HT1080 (cell line): ENCODE measurements around the gene BCAS4. TPM values are rescaled to one million over a fixed set of nuclear protein-coding genes. Genes with fewer than 3 reads are reported as not detected.
"Not testable (repeated sequence)": the region's sequence is repeated elsewhere in the genome, so short reads cannot be mapped to it uniquely, and the experiment has no call there.

ENCODE experiments used
- DNase-seq: peaks from one replicate; pipeline ENCODE4 v3.0.0-alpha.2; 2015; ENCODE audit warnings: low read depth
- polyA plus RNA-seq, 2 experiments: library from polyadenylated mRNA; depleted of rRNA; stranded (reverse); fragments of >200 nt; gene quantifications; 2 replicates each; pipeline ENCODE4 v1.2.3, GENCODE V29; 2015
- total RNA-seq: library from RNA; depleted of rRNA; stranded (reverse); fragments of >200 nt; shearing (Covaris generic); gene quantifications from 2 replicates; pipeline ENCODE4 v1.2.3, GENCODE V29; 2014; rRNA removed

Gene BCAS4
- total RNA-seq: 24.6 and 27.1 TPM in 2 replicates
- 8.6 and 9.6 TPM in 2 replicates for polyA plus RNA-seq (2015; cell fraction: cytosol; rRNA removed)
- polyA plus RNA-seq (2015; cell fraction: nucleus; rRNA removed): 2.8 and 4.4 TPM in 2 replicates

DNA sequence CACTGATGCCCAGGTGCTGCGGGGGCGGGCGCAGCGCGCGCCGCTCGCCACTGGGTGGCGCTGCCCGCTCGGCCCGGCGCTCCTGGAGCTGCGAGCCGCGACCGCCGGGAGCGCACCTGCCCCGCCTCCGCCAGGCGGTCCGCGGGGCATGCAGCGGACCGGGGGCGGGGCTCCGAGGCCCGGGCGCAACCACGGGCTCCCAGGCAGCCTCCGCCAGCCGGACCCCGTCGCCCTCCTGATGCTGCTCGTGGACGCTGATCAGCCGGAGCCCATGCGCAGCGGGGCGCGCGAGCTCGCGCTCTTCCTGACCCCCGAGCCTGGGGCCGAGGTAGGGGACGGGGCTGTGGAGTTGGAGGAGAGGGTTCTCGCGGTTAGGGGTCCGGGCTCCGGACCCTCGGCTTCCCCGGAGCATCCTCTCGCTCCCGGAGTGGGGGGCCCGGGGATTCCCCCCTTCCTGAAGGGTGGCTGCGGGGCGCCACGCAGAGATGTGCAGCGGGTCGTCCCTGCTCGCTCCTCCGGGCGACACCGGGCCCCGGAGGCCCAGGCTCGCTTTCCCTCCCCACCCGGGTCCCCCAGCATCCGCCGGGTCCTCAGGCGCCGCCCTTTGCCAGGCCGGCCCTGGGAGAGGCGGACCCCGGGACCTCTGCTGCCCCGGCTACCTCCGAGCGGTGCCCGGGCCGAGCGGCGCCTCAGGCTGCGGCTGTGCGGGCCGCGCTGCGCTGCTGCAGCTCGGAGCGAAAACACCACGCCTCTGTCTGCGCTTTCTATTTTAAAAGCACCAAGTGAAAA lies at the start of gene BCAS4:
Gene BCAS4 (plus strand): TSS at position 216 of the 789 bp plus-strand sequence. CDS start 23 bp downstream, at position 239.
- peak; percentile 76 for DNase-seq

DNA sequence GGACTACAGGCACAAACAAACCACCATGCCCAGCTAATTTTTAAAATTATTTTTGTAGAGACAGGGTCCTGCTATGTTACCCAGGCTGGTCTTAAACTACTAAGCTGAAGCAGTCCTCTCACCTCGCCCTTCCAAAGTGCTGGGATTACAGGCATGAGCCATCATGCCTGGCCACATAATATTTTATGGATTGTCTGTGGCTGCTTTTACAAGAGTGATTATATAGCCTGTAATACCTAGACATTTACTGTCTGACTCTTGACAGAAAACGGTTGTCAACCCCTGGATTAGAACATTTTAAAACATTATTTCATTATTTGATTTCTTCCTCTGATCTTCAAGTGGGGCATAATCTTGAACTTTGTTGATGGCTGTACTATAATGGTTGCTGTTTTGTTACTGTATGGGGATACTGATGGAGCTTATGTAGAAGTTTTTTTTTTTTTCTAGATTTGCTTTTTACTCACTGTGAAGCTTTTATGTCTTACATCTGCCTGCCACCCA lies 49.2 kb upstream of the BCAS4 start:
- no peak for DNase-seq

DNA sequence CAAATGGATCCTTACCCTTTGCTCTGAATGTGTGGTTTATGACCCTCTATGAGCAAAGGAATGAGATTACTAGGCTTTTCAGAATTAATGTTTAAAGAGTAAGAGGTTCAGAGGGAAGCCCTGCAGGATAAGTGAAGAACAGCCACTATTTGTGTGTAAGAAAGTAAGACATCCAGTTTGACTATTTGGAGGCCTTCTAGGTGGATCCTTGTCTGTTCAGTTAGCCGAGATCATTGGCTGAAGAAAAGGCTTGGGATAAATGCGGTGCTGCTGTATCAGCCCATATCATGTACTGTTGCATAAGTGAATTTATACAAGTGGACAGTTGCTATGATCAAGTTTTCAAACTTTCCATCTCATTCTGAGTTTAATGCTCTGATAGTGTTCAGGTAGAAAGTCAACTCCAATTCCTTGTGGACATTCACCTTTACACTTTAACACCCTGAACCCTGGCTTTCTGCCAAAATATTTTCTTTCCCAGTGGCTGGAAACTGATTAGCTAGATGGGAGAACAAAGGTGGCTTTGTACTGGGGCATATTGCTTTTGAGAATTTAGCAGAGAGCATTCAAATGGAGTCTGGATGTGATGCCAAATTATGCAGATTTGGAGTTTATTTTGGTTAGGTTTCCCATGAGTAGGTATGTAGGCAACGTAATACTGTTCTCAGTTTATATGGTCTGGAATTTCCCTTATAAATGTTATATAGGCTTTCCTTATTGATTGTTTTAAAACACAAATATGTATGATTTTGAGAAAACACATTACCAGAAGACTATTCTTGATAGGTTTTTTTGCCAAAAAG lies 48.5 kb upstream of the BCAS4 start:
- DNase-seq: no peak

DNA sequence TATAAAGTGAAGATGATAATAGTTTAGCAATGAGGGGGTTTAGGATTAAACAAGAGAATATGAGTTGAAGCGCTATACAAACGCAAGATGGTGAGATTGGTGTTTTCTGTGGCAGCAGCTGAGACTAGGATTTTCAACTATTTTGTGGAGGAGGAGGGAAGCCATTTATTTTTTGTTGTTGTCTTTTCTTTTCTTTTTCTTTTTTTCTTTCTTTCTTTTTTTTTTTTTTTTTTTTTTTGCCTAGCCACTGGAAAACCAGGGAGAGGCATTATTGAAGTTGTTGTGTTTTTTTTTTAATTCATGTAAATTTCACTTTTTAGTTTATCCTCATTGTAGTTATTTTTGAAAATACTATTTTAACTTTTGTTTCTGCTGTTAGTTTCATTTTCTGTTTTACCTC lies 47.6 kb upstream of the BCAS4 start:
- no peak for DNase-seq

DNA sequence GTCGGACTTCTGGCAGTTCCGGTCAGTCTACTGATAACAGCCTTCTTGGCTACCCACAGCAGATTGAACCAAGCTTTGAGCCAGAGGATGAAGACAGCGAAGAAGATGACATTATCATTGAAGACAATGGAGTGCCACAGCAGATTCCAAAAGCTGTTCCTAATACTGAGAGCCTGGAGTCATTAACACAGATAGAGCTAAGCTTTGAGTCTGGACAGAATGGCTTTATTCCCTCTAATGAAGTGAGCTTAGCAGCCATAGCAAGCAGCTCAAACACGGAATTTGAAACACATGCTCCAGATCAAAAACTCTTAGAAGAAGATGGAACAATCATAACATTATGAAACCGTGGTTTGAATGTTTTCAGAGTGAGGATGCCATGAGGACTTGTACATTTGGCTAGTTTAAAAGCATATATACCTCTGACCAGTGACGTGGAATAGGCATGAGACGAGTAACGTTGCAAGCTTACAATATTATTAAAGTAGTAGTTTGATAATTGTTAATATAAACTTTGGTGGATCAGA lies 44.7 kb upstream of the BCAS4 start:
- DNase-seq: no peak

- no peak for DNase-seq
Observed at GRCh38 chr20:50753152-50753551, 41.7 kb upstream of the BCAS4 start.

DNA sequence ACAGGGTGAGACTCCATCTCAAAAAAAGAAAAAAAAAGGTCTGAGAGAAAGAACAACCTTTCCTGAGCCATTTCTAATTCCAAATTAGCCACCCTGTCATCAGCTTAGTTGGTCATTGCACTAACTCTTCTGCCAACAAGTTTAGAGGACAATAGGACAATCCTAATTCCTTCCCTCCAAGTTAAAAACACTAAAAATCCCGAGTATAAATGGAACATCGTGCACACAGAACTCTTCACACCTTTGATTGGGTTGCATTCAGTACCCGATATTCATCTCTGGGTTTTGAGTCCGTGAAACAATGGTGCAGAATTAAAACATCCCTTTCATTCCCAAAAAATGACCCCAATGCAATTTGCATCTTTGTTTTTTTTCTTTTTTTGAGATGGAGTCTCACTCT lies 40.4 kb upstream of the BCAS4 start:
- DNase-seq: no peak

DNA sequence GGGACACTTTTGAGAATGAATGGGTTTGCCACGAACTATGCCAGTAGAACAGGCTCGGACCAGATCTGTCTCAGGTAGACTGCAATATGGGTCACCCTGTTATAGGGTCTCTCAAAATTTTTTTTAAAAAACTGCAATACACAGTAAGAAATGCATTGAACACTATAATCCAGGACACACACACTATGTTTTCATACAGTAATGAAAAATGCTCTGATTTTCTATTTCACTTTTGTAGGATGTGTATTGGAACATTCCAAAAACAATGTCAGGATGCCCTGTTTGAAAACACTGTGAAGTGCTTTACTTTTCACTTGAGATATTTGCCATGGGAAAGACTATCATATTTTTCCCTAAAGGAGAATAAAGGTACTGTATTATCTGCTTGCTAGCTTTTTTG lies 38.4 kb upstream of the BCAS4 start:
- DNase-seq: no peak

- no peak for DNase-seq
Observed at GRCh38 chr20:50758469-50758868, 36.4 kb upstream of the BCAS4 start.

DNA sequence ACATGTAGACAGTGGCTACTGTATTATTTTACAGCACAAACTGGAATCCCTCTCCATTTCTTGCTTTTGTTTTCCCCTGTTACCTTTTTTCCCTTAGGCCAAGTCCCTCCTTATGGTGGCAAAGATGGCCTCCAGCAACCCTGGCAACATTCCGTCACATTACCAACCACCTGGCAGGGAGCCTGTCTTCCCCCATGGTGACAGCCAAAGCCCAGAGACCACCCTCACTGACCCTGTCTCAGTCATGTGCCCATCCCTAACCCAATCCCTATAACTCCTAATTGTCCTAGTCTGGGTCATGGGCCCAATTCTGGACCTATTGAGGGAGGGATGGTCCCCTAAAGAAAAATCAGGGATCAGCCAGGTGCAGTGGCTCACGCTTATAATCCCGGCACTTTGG lies 35.9 kb upstream of the BCAS4 start:
- DNase-seq: no peak

DNA sequence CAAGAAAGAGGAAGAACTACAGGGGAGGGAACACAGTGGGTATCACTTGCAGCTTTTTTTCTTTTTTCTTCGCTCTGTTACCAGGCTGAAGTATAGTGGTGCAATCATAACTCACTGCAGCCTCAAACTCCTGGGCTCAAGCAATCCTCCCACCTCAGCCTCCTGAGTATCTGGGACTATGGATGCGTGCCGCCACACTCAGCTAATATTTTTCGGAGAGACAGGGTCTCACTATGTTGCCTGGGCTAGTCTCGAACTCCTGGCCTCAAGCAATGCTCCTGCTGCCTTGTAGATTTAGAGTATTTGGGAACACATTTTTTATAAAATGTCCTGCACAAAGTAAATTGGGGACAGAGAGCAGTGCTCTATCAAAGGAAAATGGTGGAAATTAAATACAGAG lies 35.2 kb upstream of the BCAS4 start:
- DNase-seq: no peak

DNA sequence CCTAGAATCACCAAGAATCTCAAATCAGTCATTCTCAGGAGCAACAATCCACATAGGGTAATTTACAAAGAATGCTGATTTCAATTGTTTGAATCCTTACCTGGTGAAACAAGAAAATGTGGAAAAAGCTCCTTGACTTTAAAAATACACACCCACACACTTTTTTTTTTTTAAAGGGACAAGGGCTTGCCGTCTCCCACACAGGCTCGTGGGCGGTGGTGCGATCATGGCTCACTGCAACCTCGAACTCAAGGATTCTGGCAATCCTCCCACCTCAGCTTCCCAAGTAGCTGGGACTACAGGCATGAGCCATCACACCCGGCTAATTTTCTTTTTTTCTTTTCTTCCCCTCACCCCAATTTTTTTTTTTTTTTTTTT lies 32.8 kb upstream of the BCAS4 start:
- no peak for DNase-seq

- DNase-seq: peak; percentile 75
Observed at GRCh38 chr20:50762435-50763220, 32.2 kb upstream of the BCAS4 start.

- DNase-seq: not testable (repeated sequence)
Observed at GRCh38 chr20:50763550-50764458, 31.1 kb upstream of the BCAS4 start.

GRCh38 chr20:50765251-50765650 lies 29.6 kb upstream of the BCAS4 start:
- DNase-seq: not testable (repeated sequence)

GRCh38 chr20:50765674-50766073 lies 29.2 kb upstream of the BCAS4 start:
- DNase-seq: no peak

- DNase-seq: not testable (repeated sequence)
Observed at GRCh38 chr20:50766955-50767809, 27.7 kb upstream of the BCAS4 start.

DNA sequence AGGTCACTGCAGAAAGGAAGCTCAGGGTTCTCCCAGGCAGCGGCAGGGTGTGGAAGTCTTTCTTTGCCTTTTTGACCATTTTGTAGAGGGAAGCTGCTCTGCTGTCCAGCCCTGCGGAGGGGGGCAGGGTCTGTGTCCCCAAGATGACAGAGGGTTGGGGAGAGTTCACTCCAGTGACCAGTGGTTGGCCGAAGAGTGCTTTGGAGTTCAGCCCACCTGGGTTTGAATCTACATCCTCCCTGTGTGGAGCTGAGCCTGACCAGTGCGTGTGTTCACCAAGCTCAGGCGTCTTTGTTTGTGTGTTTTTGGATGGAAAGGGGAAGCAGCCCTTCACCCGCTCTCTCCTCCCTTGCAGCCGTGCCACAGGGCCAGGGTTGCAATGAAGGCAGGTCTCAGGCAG lies 25.9 kb upstream of the BCAS4 start:
- not testable (repeated sequence) for DNase-seq

- not testable (repeated sequence) for DNase-seq
Observed at GRCh38 chr20:50769551-50770085, 25.2 kb upstream of the BCAS4 start.
